Neutrophil (primary cell): ENCODE data around the gene ADGRA1.

Source experiments
- H3K27ac ChIP-seq: fragments of 200-600 bp; sonication (generic); 2 replicates; pipeline ENCODE4 v1.5.1; 2016; ENCODE audit warnings: mild to moderate bottlenecking, moderate library complexity
- H3K27me3 ChIP-seq: fragments of 200-600 bp; sonication (generic); 2 replicates; pipeline ENCODE4 v1.6.0; 2016; ENCODE audit warnings: mild to moderate bottlenecking
- H3K36me3 ChIP-seq: fragments of 200-600 bp; sonication (generic); 2 replicates; pipeline ENCODE4 v1.5.1; 2017
- H3K4me1 ChIP-seq, 2 experiments: fragments of 200-600 bp in 1 of 2; sonication (generic) in 1 of 2; 1 replicate in 1 of 2; 2 replicates in 1 of 2; pipeline versions ENCODE4 v1.5.1 to v1.6.1; 2013 to 2016; ENCODE audit warnings: low read depth in 1 of 2, low read length in 1 of 2, mild to moderate bottlenecking in 1 of 2, moderate library complexity in 1 of 2; ENCODE audit not compliant: control insufficient read depth in 1 of 2, insufficient read depth in 1 of 2
- H3K4me3 ChIP-seq, 2 experiments: fragments of 200-600 bp in 1 of 2; sonication (generic) in 1 of 2; 1 replicate in 1 of 2; 2 replicates in 1 of 2; pipeline ENCODE4 v1.5.1; 2013 to 2016; ENCODE audit warnings: low read depth in 1 of 2, low read length in 1 of 2, mild to moderate bottlenecking in 1 of 2, moderate library complexity in 1 of 2
- H3K9me3 ChIP-seq: fragments of 200-600 bp; sonication (generic); 2 replicates; pipeline ENCODE4 v1.5.1; 2016
- TF ChIP-seq, protein P1 (sequence below): fragments of 200-600 bp; sonication (generic); IDR thresholded peaks from 2 replicates; pipeline ENCODE4 v1.5.1; 2016; ENCODE audit warnings: antibody characterized with exemption

Gene ADGRA1

DNA sequence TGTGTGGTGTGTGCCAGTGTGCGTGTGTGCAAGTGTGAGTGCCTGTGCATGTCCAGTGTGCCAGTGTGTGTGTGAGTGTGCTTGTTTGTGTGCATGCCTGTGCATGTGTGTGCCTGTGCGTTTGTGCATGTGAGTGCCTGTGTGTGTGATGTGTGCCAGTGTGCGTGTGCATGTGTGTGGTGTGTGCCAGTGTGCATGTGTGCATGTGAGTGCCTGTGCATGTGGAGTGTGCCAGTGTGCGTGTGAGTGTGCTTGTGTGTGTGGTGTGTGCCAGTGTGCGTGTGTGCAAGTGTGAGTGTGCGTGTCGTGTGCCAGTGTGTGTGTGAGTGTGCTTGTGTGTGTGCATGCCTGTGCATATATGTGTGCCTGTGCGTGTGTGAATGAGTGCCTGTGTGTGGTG is 33.8 kb downstream of the ADGRA1 start:
- H3K27me3 ChIP-seq: peaks cover 44% of the 10 kb centered on the region
- H3K9me3 ChIP-seq: no peaks in the 10 kb centered on the region
- TF ChIP-seq, protein P1, sequence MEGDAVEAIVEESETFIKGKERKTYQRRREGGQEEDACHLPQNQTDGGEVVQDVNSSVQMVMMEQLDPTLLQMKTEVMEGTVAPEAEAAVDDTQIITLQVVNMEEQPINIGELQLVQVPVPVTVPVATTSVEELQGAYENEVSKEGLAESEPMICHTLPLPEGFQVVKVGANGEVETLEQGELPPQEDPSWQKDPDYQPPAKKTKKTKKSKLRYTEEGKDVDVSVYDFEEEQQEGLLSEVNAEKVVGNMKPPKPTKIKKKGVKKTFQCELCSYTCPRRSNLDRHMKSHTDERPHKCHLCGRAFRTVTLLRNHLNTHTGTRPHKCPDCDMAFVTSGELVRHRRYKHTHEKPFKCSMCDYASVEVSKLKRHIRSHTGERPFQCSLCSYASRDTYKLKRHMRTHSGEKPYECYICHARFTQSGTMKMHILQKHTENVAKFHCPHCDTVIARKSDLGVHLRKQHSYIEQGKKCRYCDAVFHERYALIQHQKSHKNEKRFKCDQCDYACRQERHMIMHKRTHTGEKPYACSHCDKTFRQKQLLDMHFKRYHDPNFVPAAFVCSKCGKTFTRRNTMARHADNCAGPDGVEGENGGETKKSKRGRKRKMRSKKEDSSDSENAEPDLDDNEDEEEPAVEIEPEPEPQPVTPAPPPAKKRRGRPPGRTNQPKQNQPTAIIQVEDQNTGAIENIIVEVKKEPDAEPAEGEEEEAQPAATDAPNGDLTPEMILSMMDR: no peak
- no peak overlapping the region for H3K4me3 ChIP-seq
- no peaks in the 10 kb centered on the region for H3K4me1 ChIP-seq
- H3K27ac ChIP-seq: no peak overlapping the region
- no peaks in the 10 kb centered on the region for H3K36me3 ChIP-seq

GRCh38 chr10:133122171-133122935 is 34.6 kb downstream of the ADGRA1 start:
- no peaks in the 10 kb centered on the region for H3K9me3 ChIP-seq
- TF ChIP-seq, protein P1: no peak
- no peak overlapping the region for H3K4me3 ChIP-seq
- no peak overlapping the region for H3K27ac ChIP-seq
- no peaks in the 10 kb centered on the region for H3K4me1 ChIP-seq
- H3K36me3 ChIP-seq: no peaks in the 10 kb centered on the region
- peaks cover 44% of the 10 kb centered on the region for H3K27me3 ChIP-seq

- Histone ChIP-seq H3K27ac (no peak overlapping the region), H3K4me3 (no peak overlapping the region), H3K9me3 (no peaks in the 10 kb centered on the region), H3K4me1 (no peaks in the 10 kb centered on the region), H3K27me3 (peaks cover 44% of the 10 kb centered on the region), H3K36me3 (no peaks in the 10 kb centered on the region)
- TF ChIP-seq, protein P1: no peak
These were observed 35.5 kb downstream of the ADGRA1 start for GRCh38 chr10:133123050-133123745.

DNA sequence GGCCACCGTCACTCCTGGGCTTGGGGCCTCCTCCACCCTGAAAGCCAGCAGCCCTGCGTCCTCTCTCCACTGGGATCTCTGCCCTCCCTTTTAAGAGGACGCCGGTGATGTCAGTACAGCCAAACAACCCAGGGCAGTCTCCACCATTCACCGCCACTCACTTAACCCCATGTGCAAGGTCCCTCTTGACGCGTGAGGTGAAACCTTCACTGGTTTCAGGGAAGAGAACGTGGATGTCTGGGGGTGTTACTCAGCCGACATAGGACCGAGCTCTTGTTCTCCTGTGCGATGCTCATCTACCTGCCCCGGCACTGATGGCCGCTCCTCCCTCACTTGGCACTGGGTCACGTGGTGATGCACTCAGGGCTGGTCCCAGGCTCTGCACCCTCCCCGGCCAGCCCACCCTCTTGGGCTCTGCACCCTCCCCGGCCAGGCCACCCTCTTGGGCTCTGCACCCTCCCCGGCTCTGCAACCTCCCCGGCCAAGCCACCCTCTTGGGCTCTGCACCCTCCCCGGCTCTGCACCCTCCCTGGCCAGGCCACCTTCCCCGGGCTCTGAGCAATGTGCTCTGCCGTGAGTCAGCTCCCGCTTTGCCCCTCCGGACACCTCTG is 36.1 kb downstream of the ADGRA1 start:
- H3K4me1 ChIP-seq: no peaks in the 10 kb centered on the region
- no peaks in the 10 kb centered on the region for H3K9me3 ChIP-seq
- peaks cover 44% of the 10 kb centered on the region for H3K27me3 ChIP-seq
- no peak overlapping the region for H3K27ac ChIP-seq
- TF ChIP-seq, protein P1: no peak
- no peak overlapping the region for H3K4me3 ChIP-seq
- no peaks in the 10 kb centered on the region for H3K36me3 ChIP-seq

GRCh38 chr10:133124357-133125211 is 36.9 kb downstream of the ADGRA1 start:
- TF ChIP-seq, protein P1: peak; percentile 33
- Histone ChIP-seq H3K36me3 (no peaks in the 10 kb centered on the region), H3K27me3 (peaks cover 44% of the 10 kb centered on the region), H3K4me3 (no peak overlapping the region), H3K9me3 (no peaks in the 10 kb centered on the region), H3K4me1 (no peaks in the 10 kb centered on the region), H3K27ac (no peak overlapping the region)
